ENCODE measurements around the gene CCDC93.

The CCDC93 gene

DNA sequence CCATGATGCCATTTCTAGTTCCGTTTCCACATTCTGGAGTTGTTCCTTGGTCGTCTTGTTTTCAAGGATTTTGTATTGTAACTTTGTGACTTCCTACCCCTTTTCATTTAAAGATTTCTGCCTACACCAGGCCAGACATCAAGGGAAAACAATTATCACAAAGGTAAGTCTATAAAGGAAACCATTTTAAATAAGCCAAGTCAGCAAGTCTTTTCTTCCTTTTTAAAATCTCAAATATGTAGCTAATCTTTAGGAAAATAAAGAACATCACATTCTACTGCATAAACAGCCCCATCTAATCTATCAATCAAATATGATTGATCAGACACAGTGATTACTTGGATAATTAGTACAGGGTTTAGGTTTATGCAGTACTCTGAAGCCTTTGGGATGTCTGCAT lies 38.6 kb upstream of the CCDC93 start:
- ChIA-PET POLR2A (no interaction called here), CTCF (interaction anchor here (1.6 kb wide), 1 partner anchor 9 kb away, joined by 8 read pairs; no protein-coding TSS in a partner anchor)
- TF ChIP-seq FOXK2 (IDR thresholded peaks at IDR 0.05) (no peak), BHLHE40 (IDR thresholded peaks at IDR 0.05; ENCODE audit: borderline replicate concordance) (no peak), FOXM1 (IDR thresholded peaks at IDR 0.05; ENCODE audit: borderline replicate concordance) (no peak), LEF1 (IDR thresholded peaks at IDR 0.05; ENCODE audit: borderline replicate concordance) (no peak), ARNT (IDR thresholded peaks at IDR 0.05) (no peak), TARDBP (IDR thresholded peaks at IDR 0.05) (no peak), NFRKB (IDR thresholded peaks at IDR 0.05) (no peak), ZNF384 (IDR thresholded peaks at IDR 0.05) (no peak), FOXA1 (IDR thresholded peaks at IDR 0.05) (no peak), CTBP1 (IDR thresholded peaks at IDR 0.05; ENCODE audit: borderline replicate concordance) (no peak), L3MBTL2 (conservative IDR thresholded peaks at IDR 0.05) (no peak), SP1 (IDR thresholded peaks at IDR 0.05) (no peak), HDGF (IDR thresholded peaks at IDR 0.05; ENCODE audit: borderline replicate concordance) (no peak), ELF4 (IDR thresholded peaks at IDR 0.05) (no peak), SUZ12 (IDR thresholded peaks at IDR 0.05) (no peak)
- TF ChIP-seq, protein P1, sequence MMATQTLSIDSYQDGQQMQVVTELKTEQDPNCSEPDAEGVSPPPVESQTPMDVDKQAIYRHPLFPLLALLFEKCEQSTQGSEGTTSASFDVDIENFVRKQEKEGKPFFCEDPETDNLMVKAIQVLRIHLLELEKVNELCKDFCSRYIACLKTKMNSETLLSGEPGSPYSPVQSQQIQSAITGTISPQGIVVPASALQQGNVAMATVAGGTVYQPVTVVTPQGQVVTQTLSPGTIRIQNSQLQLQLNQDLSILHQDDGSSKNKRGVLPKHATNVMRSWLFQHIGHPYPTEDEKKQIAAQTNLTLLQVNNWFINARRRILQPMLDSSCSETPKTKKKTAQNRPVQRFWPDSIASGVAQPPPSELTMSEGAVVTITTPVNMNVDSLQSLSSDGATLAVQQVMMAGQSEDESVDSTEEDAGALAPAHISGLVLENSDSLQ (IDR thresholded peaks at IDR 0.05) = no peak
- no peak for DNase-seq (ENCODE audit: extremely low spot score)

DNA sequence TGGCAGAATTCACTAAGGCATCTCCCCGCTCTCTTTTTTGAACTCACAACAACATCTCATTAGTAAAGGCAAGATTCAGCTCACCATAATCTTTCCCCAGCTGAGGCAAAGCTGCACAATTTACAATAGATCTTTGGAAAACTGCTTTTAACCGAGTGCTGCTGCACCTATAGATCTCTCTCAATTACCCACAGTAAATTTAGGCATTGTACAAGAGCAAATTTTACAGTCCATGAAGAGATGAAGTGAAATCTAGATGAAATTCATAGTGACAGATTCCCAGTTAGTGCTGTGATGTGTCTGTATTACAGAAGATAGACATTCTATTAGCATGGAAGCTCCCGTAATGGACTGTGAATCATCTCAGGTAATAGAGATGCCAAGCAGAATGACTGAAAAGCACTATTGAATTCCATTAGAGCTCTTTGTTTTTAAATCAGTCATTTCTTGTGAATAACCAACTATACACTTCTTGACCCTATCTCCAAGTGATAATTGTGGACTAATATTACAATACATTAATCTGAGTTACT lies 38.0 kb upstream of the CCDC93 start:
- POLR2A ChIA-PET = interaction anchor here (2.1 kb wide), 1 partner anchor 9 kb away, joined by 7 read pairs; no protein-coding TSS in a partner anchor
- DNase-seq (ENCODE audit: extremely low spot score) = no peak
- CTCF ChIA-PET = interaction anchor here (0.7 to 1.6 kb wide), 2 partner anchors 10 to 77 kb away, joined by 3 to 8 read pairs; no protein-coding TSS in a partner anchor
- TF ChIP-seq SP1 (IDR thresholded peaks at IDR 0.05) = no peak
- no peak for TF ChIP-seq HDGF (IDR thresholded peaks at IDR 0.05; ENCODE audit: borderline replicate concordance)

DNA sequence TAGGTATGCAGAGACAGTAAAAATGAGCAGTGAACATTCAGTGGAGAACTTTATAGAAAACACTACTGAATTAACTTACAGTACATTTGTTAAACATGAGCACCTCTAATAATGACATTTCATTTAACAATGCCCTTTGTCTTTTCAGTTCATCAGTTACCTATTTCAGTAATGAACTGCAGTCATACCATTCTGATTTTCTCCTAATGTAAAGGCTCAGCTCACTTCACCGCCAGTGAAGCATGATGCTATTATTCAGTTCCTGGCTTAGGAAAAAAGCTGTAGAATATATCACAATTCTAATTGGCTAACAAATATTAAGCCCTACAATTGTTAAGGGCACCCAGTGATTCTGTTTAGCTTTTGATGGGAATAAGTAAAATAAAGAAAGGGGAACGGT lies 37.1 kb upstream of the CCDC93 start:
- no peak for DNase-seq (ENCODE audit: extremely low spot score)
- CTCF ChIA-PET = interaction anchor here (0.9 to 1.6 kb wide), 2 partner anchors 11 to 14 kb away, joined by 3 to 8 read pairs; no protein-coding TSS in a partner anchor
- TF ChIP-seq FOXK2 (IDR thresholded peaks at IDR 0.05) = no peak
- POLR2A ChIA-PET = interaction anchor here (2.1 kb wide), 1 partner anchor 9 kb away, joined by 7 read pairs; no protein-coding TSS in a partner anchor

DNA sequence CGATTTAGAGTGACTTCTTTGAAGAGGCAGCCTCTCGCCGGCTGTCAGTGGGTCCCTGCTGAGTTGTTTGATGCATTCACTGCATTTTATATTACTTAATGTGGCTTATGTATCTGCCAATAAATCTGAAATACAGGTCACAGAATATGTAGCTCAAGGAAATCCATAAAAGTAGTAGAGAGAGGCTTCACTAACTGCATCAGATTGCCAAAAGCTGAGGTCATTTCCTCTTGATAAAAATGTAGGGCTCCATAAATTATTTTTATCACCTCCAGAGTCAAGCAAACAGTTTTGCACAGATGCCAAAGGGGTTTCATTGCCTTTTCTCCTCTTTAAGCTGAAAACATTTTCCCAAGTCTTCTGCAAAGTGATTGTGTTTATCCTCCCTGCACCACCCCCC lies 36.5 kb upstream of the CCDC93 start:
- ChIA-PET POLR2A (interaction anchor here (2.1 kb wide), 1 partner anchor 10 kb away, joined by 7 read pairs; no protein-coding TSS in a partner anchor), CTCF (no interaction called here)
- DNase-seq (ENCODE audit: extremely low spot score) = peak; percentile 19
- TF ChIP-seq, protein P1 (IDR thresholded peaks at IDR 0.05) = peak; percentile 71
- no peak for TF ChIP-seq BHLHE40 (IDR thresholded peaks at IDR 0.05; ENCODE audit: borderline replicate concordance)

DNA sequence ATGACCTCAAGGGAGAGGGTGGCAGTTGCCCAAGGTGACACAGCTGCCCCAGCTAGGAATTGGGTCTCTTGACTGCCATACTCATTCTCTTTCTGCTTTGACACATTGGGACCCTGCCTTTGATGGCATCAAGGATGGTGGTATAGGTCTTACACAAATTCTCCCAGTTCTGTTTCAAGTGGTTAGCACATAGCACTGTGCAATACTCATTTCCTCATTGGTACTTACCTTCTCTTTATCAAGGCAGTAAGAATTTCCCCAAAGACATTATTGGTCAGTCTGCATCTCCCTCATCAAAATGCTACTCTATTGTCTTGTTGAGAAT lies 35.9 kb upstream of the CCDC93 start:
- ChIA-PET POLR2A (interaction anchor here (2.1 kb wide), 1 partner anchor 11 kb away, joined by 7 read pairs; no protein-coding TSS in a partner anchor), CTCF (no interaction called here)
- DNase-seq (ENCODE audit: extremely low spot score) = no peak
- TF ChIP-seq TARDBP (IDR thresholded peaks at IDR 0.05) (no peak), ELF4 (IDR thresholded peaks at IDR 0.05) (no peak), FOXA1 (IDR thresholded peaks at IDR 0.05) (no peak), LEF1 (IDR thresholded peaks at IDR 0.05; ENCODE audit: borderline replicate concordance) (no peak), ZNF384 (IDR thresholded peaks at IDR 0.05) (no peak), HDGF (IDR thresholded peaks at IDR 0.05; ENCODE audit: borderline replicate concordance) (no peak), FOXM1 (IDR thresholded peaks at IDR 0.05; ENCODE audit: borderline replicate concordance) (no peak), FOXK2 (IDR thresholded peaks at IDR 0.05) (no peak), SUZ12 (IDR thresholded peaks at IDR 0.05) (no peak), NFRKB (IDR thresholded peaks at IDR 0.05) (no peak), ARNT (IDR thresholded peaks at IDR 0.05) (no peak)

DNA sequence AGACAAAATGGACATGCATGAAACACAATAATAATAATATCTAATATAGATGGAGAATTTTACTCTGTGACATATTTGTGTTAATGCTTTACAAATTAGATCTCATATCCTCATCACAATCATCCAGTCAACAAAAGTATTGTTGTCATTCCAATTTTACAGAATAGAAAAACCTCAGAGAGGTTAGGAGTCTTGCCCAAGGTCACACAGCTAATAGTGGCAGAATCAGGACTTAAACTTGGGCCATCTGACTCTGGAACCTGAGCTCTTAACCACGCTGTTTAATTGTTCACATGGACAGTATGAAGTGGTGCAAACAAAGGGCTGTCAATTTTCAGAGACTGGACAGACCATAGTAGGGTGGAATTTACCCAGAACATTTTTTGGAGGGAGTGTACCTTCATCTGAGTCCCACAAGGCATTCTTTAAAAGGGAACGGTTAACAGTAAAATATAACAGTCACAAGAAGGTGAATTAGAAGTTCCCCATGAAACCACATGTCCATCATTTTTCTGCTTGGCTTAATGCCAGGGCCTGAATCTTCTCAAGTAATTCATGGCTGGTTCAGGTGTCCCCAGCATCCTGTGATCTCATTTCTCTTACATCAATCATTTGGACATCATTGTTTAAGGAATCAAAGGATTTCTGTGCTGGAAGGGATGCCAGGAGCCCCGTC lies 35.4 kb upstream of the CCDC93 start:
- POLR2A ChIA-PET = no interaction called here

DNA sequence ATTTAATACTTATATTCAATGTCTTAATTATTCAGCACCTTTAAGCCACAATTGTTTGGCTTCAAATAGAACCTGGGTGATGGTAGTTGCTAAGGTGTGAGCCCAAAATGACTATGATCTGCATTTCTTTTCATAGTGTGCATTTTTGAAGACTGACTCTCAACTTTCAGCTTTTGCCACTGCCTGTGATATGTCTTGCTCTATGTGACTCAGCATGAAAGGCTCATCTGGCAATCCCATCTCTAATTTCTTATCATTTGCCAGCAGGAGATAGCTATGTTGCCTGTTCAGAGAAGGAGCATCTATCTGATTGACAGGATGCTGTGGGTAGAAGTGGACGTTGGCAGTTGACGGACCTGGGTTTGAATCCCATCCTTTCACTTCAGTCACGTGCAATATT lies 34.5 kb upstream of the CCDC93 start:
- POLR2A ChIA-PET = interaction anchor here (1.4 kb wide), 1 partner anchor 9 kb away, joined by 5 read pairs; no protein-coding TSS in a partner anchor
- no peak for DNase-seq (ENCODE audit: extremely low spot score)
- TF ChIP-seq ARNT (IDR thresholded peaks at IDR 0.05) (no peak), FOXK2 (IDR thresholded peaks at IDR 0.05) (no peak), NFRKB (IDR thresholded peaks at IDR 0.05) (no peak)
- TF ChIP-seq, protein P1 (IDR thresholded peaks at IDR 0.05) = no peak
- CTCF ChIA-PET = interaction anchor here (0.8 kb wide), 1 partner anchor 35 kb away, joined by 3 read pairs; no protein-coding TSS in a partner anchor

More for the DNA sequence above, 35.4 kb upstream of the CCDC93 start:
- no peak for DNase-seq (ENCODE audit: extremely low spot score)
- TF ChIP-seq, protein P1 (IDR thresholded peaks at IDR 0.05) = peak; percentile 34; the same call in 1 of the 2 replicates
- no peak for TF ChIP-seq NFRKB (IDR thresholded peaks at IDR 0.05)
- CTCF ChIA-PET = no interaction called here

All from HEK293T (cell line).